SK-N-MC (cell line): ENCODE data around the gene PDCD7.

Experiments used
- DNase-seq: peaks from one replicate; pipeline ENCODE4 v3.0.0-alpha.2; 2011; ENCODE audit warnings: low read depth, low spot score
- H3K27ac ChIP-seq: fragments of 200-600 bp; sonication (generic); 2 replicates; pipeline ENCODE4 v1.5.1; 2016; ENCODE audit warnings: mixed run types
- H3K36me3 ChIP-seq: fragments of 200-600 bp; sonication (generic); 2 replicates; pipeline ENCODE4 v1.6.1; 2017; ENCODE audit warnings: antibody characterized with exemption, low read length, mixed read lengths; ENCODE audit not compliant: insufficient read depth
- H3K4me3 ChIP-seq: fragments of 200-600 bp; sonication (generic); 2 replicates; pipeline ENCODE4 v1.5.1; 2016
- H3K9ac ChIP-seq: fragments of 200-600 bp; sonication (generic); 2 replicates; pipeline ENCODE4 v1.8.0; 2017; ENCODE audit warnings: mixed run types, mixed read lengths; ENCODE audit not compliant: insufficient read length
- H3K9me3 ChIP-seq: fragments of 200-600 bp; sonication (generic); 2 replicates; pipeline ENCODE4 v1.6.1; 2017; ENCODE audit warnings: low read depth, mild to moderate bottlenecking, antibody characterized with exemption, low read length, moderate library complexity, mixed read lengths
- EZH2 ChIP-seq: fragments of 200-600 bp; sonication (generic); IDR thresholded peaks from one replicate; pipeline ENCODE4 v1.6.1; 2017; ENCODE audit warnings: antibody characterized with exemption
- FOXP2 ChIP-seq: optimal IDR thresholded peaks from 2 replicates; pipeline ENCODE3; 2011; ENCODE audit warnings: mild to moderate bottlenecking, moderate library complexity; ENCODE audit not compliant: insufficient read depth; ENCODE audit errors: extremely low read length, control extremely low read depth
- POLR2AphosphoS5 ChIP-seq: IDR thresholded peaks from 2 replicates; pipeline ENCODE4 v1.6.1; 2012; ENCODE audit warnings: mild to moderate bottlenecking, low read depth, low read length, borderline replicate concordance

Gene PDCD7

DNA sequence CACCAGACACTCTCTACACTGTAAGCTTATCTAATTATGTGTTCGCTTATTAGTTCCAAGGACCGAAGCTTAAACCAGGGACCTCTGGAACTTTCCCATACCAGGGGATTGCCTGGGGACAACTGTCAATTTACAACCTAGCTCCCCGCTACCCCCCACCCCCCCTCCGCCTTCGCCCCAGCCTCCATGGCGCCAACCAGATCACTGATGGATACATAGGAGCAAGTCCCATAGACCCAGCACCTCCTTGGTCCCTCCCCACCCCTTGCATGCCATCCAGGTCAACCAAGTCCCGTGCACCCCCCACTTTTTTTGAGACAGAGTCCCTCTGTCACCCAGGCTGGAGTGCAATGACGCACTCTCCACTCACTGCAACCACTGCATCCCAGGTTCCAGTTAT is 930 bp upstream of the PDCD7 start:
- Histone ChIP-seq H3K27ac (no peak overlapping the region), H3K36me3 (peaks cover 7% of the 10 kb centered on the region; the same call in 1 of the 2 replicates), H3K9ac (no peak overlapping the region), H3K9me3 (no peaks in the 10 kb centered on the region), H3K4me3 (peak overlapping the region; percentile 94)
- no peak for DNase-seq
- no peak for TF ChIP-seq EZH2
- no peak for TF ChIP-seq POLR2AphosphoS5
- no peak for TF ChIP-seq FOXP2

DNA sequence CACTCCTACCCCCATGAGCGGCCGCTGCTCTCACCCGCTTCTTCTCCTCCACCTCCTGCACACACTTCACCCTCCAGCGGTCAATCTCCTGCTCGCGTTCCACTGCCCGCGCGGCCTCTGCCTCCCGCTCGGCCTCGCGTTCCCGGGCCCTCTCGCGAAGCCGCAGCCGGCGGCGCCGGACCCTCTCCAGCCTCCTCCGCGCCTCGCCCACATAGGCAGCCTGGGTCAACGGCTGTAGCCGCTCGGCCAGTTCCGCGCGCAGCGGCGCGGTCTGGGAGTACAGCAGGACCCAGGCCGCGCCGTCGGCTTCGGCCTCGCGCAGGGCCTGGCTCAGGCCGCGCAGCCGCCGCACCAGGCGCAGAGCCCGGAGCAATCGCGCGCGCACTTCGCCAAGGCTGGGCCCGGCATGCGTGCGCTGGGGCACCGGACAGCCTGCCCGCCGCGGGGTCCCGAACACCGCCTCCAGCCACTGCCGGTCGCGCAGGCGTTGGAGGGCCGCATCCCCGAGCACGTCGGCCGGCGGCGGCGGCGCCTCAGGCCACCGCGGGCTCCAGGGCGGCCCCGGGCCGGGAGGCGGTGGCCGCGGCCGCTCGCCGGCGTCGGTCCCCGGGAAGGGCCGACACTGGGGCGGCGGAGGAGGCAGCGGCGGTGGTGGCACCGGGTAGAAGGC is 595 bp downstream of the PDCD7 start:
- peaks cover 20% of the 10 kb centered on the region for H3K36me3 ChIP-seq
- peak overlapping the region; percentile 94 for H3K4me3 ChIP-seq
- no peaks in the 10 kb centered on the region for H3K9me3 ChIP-seq
- peak overlapping the region; percentile 88 for H3K9ac ChIP-seq
- H3K27ac ChIP-seq: no peak overlapping the region
- no peak for TF ChIP-seq EZH2
- no peak for TF ChIP-seq POLR2AphosphoS5
- TF ChIP-seq FOXP2: no peak
- DNase-seq: no peak

DNA sequence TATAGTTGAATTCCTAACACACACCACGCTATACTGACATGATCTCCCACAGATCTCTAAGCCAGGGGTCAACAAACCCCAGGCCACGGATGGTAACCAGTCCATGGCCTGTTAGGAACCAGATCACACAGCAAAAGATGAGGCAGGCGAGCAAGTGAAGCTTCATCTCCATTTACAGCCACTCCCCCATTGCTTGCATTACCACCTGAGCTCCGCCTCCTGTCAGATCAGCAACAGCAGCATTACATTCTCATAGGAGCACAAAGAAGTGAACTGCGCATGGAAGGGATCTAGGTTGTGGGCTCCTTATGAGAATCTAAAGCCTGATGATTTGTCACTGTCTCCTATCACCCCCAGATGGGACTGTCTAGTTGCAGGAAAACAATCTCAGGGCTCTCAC is 2.7 kb downstream of the PDCD7 start:
- Histone ChIP-seq H3K9me3 (no peaks in the 10 kb centered on the region), H3K27ac (no peak overlapping the region), H3K36me3 (peaks cover 38% of the 10 kb centered on the region), H3K9ac (no peak overlapping the region), H3K4me3 (no peak overlapping the region)
- TF ChIP-seq EZH2 (no peak), FOXP2 (no peak), POLR2AphosphoS5 (no peak)
- DNase-seq: no peak

DNA sequence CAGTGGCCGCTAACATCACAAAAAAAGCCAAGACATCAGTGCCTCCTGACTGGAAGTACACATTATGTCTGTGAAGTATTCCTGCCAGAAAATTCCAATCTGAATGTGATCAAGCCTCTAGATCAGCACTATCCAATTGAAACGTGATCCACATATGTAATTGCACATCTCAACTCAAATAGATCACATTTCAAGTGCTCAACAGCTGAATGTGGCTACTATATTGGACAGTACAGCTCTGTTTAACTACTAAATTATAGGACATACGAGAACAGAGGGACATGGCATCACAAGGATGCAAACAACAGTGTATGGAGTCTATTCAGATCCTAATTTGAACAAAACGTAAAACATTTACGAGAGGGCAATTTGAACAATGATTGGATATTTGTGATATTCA is 18.1 kb downstream of the PDCD7 start:
- no peak overlapping the region for H3K27ac ChIP-seq
- H3K9me3 ChIP-seq: no peaks in the 10 kb centered on the region
- no peak for DNase-seq
- no peak overlapping the region for H3K4me3 ChIP-seq
- TF ChIP-seq POLR2AphosphoS5 (no peak), FOXP2 (no peak), EZH2 (no peak)
- peaks cover 39% of the 10 kb centered on the region for H3K36me3 ChIP-seq
- H3K9ac ChIP-seq: no peak overlapping the region

DNA sequence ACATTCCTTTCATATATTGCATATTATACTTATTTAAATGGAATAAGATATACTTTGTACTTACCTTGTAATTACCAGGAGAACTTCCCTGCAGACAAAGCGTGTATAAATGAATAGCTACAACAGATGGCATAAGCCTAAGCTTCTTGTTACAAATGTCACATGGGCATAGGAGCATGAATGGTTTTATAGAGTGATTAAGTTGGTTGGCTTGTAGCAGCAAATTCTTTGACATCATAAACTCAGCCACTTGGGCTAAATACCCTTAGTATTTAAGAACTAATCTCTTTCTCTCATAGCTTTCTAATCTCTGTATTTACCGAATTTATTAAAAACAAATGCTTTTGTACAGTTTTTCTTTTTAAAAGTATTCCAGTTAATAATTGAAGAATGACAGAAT is 18.5 kb downstream of the PDCD7 start, which contains the start of gene UBAP1L:
UBAP1L (minus strand) TSS at position 115 of the 400 bp plus-strand sequence. CDS start 8,985 bp downstream, outside the sequence.
- H3K9ac ChIP-seq: no peak within 1 kb of the TSS
- no peak within 1 kb of the TSS for H3K4me3 ChIP-seq
- peaks cover 39% of the 10 kb centered on the region for H3K36me3 ChIP-seq
- H3K27ac ChIP-seq: no peak within 1 kb of the TSS
- TF ChIP-seq POLR2AphosphoS5 (no peak), FOXP2 (no peak), EZH2 (no peak)
- DNase-seq: no peak
- no peaks in the 10 kb centered on the region for H3K9me3 ChIP-seq

DNA sequence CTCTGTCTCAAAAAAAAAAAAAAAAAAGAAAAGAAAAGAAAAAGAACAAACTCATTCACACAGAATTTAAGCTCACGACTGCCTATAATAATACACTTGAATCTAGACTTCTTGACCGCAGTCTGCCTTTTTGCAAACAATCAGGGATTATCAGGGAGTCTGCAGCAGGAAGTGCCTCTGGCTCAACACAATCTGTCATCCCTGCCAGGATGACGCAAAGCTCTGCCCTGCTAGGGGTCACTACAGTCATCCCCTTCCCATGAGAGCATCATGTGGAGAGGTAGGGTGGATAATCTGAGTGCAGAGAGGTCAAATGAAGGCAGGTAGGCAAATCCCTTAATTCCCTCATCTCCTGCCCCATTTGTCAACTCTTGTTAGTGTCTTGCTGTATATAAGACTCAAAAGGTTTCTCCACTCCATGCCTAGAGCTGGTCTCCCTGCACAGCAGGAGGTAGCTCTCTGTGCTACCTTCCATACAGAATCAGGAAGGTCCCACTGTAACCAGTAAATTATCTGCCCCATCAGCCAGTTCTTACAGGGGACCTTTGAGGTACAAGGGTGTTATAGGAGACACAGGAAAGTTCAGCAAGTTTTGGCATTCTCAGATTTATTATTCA is 22.8 kb downstream of the PDCD7 start:
- peaks cover 5% of the 10 kb centered on the region for H3K36me3 ChIP-seq
- H3K9ac ChIP-seq: no peak overlapping the region
- TF ChIP-seq EZH2 (no peak), POLR2AphosphoS5 (no peak), FOXP2 (no peak)
- H3K27ac ChIP-seq: no peak overlapping the region
- no peak for DNase-seq
- H3K4me3 ChIP-seq: no peak overlapping the region
- no peaks in the 10 kb centered on the region for H3K9me3 ChIP-seq

DNA sequence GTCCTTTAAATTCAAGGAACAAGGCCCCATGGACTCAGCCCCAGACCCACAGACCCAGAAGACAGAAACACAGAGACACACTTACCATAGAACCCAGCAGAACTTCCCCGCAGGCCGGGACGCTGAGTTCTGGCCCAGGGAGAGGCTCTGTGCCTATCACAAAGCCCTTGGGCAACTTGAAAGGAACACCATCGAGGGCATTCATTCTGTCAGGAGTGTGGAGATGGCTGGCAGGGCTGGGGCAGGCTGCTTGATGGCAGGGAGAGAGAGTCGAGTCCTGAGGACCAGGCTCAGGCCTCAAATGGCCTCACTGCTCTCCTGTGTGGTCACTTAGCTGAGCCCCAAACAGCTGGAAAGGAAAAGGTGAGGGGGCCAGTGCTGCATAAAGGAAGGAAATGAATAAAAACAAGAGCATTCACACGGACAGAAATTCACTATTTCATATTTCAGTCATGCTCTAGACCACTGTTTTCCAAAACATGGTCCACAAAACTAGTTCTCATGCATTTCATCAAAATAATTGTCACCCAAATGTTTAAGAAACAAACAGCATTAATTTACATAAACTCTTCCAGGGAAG is 27.5 kb downstream of the PDCD7 start:
- Histone ChIP-seq H3K4me3 (no peak overlapping the region), H3K36me3 (peaks cover 3% of the 10 kb centered on the region; the same call in 1 of the 2 replicates), H3K9me3 (no peaks in the 10 kb centered on the region), H3K27ac (no peak overlapping the region), H3K9ac (no peak overlapping the region)
- no peak for TF ChIP-seq EZH2
- TF ChIP-seq FOXP2: no peak
- TF ChIP-seq POLR2AphosphoS5: no peak
- no peak for DNase-seq

DNA sequence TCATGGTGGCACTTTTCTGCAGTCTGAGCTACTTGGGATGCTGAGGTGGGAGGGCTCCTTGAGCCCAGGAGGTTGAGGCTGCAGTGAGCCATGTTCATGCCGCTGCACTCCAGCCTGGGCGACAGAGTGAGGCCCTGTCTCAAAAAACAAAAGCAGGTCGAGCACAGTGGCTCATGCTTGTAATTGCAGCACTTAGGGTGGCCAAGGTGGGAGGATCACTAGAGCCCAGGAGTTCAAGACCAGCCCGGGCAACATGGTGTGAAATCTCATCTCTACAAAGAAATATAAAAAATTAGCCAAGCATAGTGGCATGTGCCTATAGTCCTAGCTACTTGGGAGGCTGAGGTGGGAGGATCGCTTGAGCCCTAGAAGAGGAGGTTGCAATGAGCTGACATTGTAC is 28.6 kb downstream of the PDCD7 start:
- Histone ChIP-seq H3K9ac (no peak overlapping the region), H3K36me3 (peaks cover 3% of the 10 kb centered on the region; the same call in 1 of the 2 replicates), H3K4me3 (no peak overlapping the region), H3K9me3 (no peaks in the 10 kb centered on the region), H3K27ac (no peak overlapping the region)
- no peak for DNase-seq
- TF ChIP-seq FOXP2 (no peak), POLR2AphosphoS5 (no peak), EZH2 (no peak)

DNA sequence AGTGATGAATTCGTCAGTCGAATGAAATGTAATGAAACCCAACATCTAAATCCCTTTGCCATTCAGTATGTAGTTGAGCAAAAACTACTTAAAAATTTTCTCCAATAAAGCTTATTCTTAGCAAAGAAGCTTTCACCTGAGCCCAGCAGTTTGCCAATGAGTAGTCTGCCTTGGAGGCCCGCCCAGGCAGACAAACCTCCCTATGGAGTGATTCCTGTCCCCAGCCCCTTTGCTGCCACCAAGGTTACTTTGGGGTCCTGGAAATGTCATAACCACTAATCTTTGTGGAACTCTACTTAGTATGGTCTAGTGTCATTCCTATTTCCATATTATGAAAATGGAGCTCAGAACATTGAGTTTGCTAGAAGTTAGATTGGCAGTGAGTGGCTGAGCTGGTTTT is 30.7 kb downstream of the PDCD7 start:
- Histone ChIP-seq H3K9me3 (no peaks in the 10 kb centered on the region), H3K4me3 (no peak overlapping the region), H3K27ac (no peak overlapping the region), H3K9ac (no peak overlapping the region), H3K36me3 (peaks cover 10% of the 10 kb centered on the region; the same call in 1 of the 2 replicates)
- TF ChIP-seq POLR2AphosphoS5 (no peak), FOXP2 (no peak), EZH2 (no peak)
- DNase-seq: no peak
